ENCODE data around the gene PRUNE2. TPM values are rescaled to one million over a fixed set of nuclear protein-coding genes. Genes with fewer than 3 reads are reported as not detected.

PRUNE2 gene
- total and polyA plus RNA-seq, 4 donors, result 1.3 to 4.5 (median 1.6) TPM

DNA sequence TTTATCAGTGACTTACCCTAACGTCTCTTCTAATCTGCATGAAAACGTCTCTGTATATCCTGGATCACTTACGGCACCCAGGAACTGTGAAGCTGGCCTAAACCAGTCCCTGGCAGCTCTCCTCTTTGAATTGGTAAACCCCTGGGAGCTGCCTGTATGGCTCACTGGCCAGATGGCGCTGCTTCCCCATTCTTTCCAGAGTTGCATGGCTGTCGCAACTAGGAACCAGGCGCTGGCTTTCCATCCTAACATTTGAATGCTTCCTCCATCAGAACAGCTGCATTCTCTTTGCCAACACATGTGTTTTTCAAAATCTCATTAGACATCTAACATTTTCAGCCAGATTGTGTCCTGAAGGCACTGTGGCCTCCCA lies 149.7 kb downstream of the PRUNE2 start:
- H3K27ac ChIP-seq (ENCODE audit: low read depth in 1 of 2, low read length in 2 of 2), result no peak overlapping the region
- no peak for TF ChIP-seq FOXA1 (IDR thresholded peaks at IDR 0.05)
- TF ChIP-seq, protein P1, sequence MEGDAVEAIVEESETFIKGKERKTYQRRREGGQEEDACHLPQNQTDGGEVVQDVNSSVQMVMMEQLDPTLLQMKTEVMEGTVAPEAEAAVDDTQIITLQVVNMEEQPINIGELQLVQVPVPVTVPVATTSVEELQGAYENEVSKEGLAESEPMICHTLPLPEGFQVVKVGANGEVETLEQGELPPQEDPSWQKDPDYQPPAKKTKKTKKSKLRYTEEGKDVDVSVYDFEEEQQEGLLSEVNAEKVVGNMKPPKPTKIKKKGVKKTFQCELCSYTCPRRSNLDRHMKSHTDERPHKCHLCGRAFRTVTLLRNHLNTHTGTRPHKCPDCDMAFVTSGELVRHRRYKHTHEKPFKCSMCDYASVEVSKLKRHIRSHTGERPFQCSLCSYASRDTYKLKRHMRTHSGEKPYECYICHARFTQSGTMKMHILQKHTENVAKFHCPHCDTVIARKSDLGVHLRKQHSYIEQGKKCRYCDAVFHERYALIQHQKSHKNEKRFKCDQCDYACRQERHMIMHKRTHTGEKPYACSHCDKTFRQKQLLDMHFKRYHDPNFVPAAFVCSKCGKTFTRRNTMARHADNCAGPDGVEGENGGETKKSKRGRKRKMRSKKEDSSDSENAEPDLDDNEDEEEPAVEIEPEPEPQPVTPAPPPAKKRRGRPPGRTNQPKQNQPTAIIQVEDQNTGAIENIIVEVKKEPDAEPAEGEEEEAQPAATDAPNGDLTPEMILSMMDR (IDR thresholded peaks at IDR 0.05; ENCODE audit: low read depth, low read length, missing input control), result no peak
- TF ChIP-seq TAF1 (conservative IDR thresholded peaks at IDR 0.05), result no peak
- H3K9me3 ChIP-seq (ENCODE audit: control insufficient read depth in 4 of 4, low read length in 3 of 4), result no peaks in the 10 kb centered on the region
- H3K36me3 ChIP-seq (ENCODE audit: control insufficient read depth in 4 of 4, insufficient read depth in 3 of 4, low read depth in 1 of 4, low read length in 3 of 4), result no peaks in the 10 kb centered on the region
- DNase-seq (ENCODE audit: low spot score), result no peak
- no peak overlapping the region for H3K9ac ChIP-seq (ENCODE audit: low read depth in 1 of 2, low read length in 2 of 2)
- 60% methylated on average over 6 of the region's 6 CpGs for WGBS
- H3K4me1 ChIP-seq (ENCODE audit: control insufficient read depth in 4 of 4, insufficient read depth in 4 of 4, low read length in 3 of 4), result no peaks in the 10 kb centered on the region
- no peaks in the 10 kb centered on the region for H3K27me3 ChIP-seq (ENCODE audit: control insufficient read depth in 4 of 4, insufficient read depth in 4 of 4, low read length in 3 of 4)
- H3K4me3 ChIP-seq (ENCODE audit: low read depth in 1 of 3, low read length in 3 of 3), result no peak overlapping the region

- DNase-seq (ENCODE audit: low spot score), result no peak
- TF ChIP-seq TAF1 (conservative IDR thresholded peaks at IDR 0.05) (no peak), RAD21 (IDR thresholded peaks at IDR 0.05) (no peak), HNF4G (IDR thresholded peaks at IDR 0.05) (no peak), FOXA2 (IDR thresholded peaks at IDR 0.05) (no peak), ATF3 (IDR thresholded peaks at IDR 0.05) (no peak), RXRA (IDR thresholded peaks at IDR 0.05) (no peak), GABPA (IDR thresholded peaks at IDR 0.05 in 1 of 2, conservative IDR thresholded peaks at IDR 0.05 in 1 of 2) (no peak)
- TF ChIP-seq, protein P1 (IDR thresholded peaks at IDR 0.05; ENCODE audit: low read depth, low read length, missing input control), result no peak
- TF ChIP-seq, protein P2, sequence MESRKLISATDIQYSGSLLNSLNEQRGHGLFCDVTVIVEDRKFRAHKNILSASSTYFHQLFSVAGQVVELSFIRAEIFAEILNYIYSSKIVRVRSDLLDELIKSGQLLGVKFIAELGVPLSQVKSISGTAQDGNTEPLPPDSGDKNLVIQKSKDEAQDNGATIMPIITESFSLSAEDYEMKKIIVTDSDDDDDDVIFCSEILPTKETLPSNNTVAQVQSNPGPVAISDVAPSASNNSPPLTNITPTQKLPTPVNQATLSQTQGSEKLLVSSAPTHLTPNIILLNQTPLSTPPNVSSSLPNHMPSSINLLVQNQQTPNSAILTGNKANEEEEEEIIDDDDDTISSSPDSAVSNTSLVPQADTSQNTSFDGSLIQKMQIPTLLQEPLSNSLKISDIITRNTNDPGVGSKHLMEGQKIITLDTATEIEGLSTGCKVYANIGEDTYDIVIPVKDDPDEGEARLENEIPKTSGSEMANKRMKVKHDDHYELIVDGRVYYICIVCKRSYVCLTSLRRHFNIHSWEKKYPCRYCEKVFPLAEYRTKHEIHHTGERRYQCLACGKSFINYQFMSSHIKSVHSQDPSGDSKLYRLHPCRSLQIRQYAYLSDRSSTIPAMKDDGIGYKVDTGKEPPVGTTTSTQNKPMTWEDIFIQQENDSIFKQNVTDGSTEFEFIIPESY (IDR thresholded peaks at IDR 0.05), result no peak
- Histone ChIP-seq H3K9ac (ENCODE audit: low read depth in 1 of 2, low read length in 2 of 2) (no peak overlapping the region), H3K4me1 (ENCODE audit: control insufficient read depth in 4 of 4, insufficient read depth in 4 of 4, low read length in 3 of 4) (no peaks in the 10 kb centered on the region), H3K27me3 (ENCODE audit: control insufficient read depth in 4 of 4, insufficient read depth in 4 of 4, low read length in 3 of 4) (no peaks in the 10 kb centered on the region), H3K9me3 (ENCODE audit: control insufficient read depth in 4 of 4, low read length in 3 of 4) (no peaks in the 10 kb centered on the region), H3K4me3 (ENCODE audit: low read depth in 1 of 3, low read length in 3 of 3) (no peak overlapping the region), H3K36me3 (ENCODE audit: control insufficient read depth in 4 of 4, insufficient read depth in 3 of 4, low read depth in 1 of 4, low read length in 3 of 4) (no peaks in the 10 kb centered on the region), H3K27ac (ENCODE audit: low read depth in 1 of 2, low read length in 2 of 2) (no peak overlapping the region)
- 89% methylated on average over 3 of the region's 3 CpGs for WGBS
Observed at GRCh38 chr9:76751001-76751400, 154.9 kb downstream of the PRUNE2 start.

DNA sequence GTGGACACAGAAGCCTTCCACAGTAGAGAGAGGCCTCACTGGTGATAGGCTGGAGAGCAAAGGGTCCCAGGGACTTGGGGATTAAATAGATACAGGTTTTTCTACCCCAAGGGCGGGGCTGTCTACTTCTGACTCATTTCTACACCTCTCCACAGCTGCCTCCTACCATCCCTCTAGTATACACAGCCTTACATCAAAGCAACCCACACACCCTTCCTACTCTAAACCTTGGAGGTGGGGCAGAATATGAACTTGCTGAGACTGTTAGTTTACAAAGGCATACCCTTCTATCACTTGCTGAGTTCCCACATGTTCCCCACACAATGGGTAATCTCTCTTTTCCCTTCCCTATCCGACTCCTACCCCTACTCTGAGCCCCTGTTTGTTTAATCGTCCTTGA lies 161.6 kb downstream of the PRUNE2 start:
- DNase-seq (ENCODE audit: low spot score), result no peak
- peaks cover 0 to 8% (median 3%) of the 10 kb centered on the region in 4 donors for H3K9me3 ChIP-seq (ENCODE audit: control insufficient read depth in 4 of 4, low read length in 3 of 4)
- no peaks in the 10 kb centered on the region for H3K27me3 ChIP-seq (ENCODE audit: control insufficient read depth in 4 of 4, insufficient read depth in 4 of 4, low read length in 3 of 4)
- no peaks in the 10 kb centered on the region for H3K4me1 ChIP-seq (ENCODE audit: control insufficient read depth in 4 of 4, insufficient read depth in 4 of 4, low read length in 3 of 4)
- no peak overlapping the region for H3K27ac ChIP-seq (ENCODE audit: low read depth in 1 of 2, low read length in 2 of 2)
- no peak overlapping the region for H3K9ac ChIP-seq (ENCODE audit: low read depth in 1 of 2, low read length in 2 of 2)
- H3K36me3 ChIP-seq (ENCODE audit: control insufficient read depth in 4 of 4, insufficient read depth in 3 of 4, low read depth in 1 of 4, low read length in 3 of 4), result no peaks in the 10 kb centered on the region
- no peak for TF ChIP-seq EGR1 (IDR thresholded peaks at IDR 0.05; ENCODE audit: low read depth in 2 of 2)
- no peak for TF ChIP-seq HNF4A (conservative IDR thresholded peaks at IDR 0.05)
- TF ChIP-seq SP1 (IDR thresholded peaks at IDR 0.05), result no peak
- 59% methylated on average over 3 of the region's 3 CpGs for WGBS
- H3K4me3 ChIP-seq (ENCODE audit: low read depth in 1 of 3, low read length in 3 of 3), result no peak overlapping the region
